IPS-NIHi11 (cell line): ENCODE results near the gene MINK1.

Source experiments
- DNase-seq: peaks from one replicate; pipeline ENCODE4 v3.0.0; 2012; ENCODE audit warnings: mixed read lengths, low spot score

MINK1 gene

GRCh38 chr17:4833178-4833940, at the start of gene MINK1:
Gene MINK1 (plus strand): TSS chr17:4833340. CDS start chr17:4833584, 244 bp downstream.
- DNase-seq: peak; percentile 98

- DNase-seq: no peak
Measured at GRCh38 chr17:4785311-4786105, 47.6 kb upstream of the MINK1 start.

GRCh38 chr17:4786106-4786511, 47.0 kb upstream of the MINK1 start, which contains the start of gene VMO1:
Gene VMO1 (minus strand): TSS chr17:4786364. CDS start chr17:4786352, 12 bp downstream.
- no peak for DNase-seq

GRCh38 chr17:4786516-4786915, 46.6 kb upstream of the MINK1 start:
- DNase-seq: no peak

GRCh38 chr17:4788159-4788806, 44.9 kb upstream of the MINK1 start:
- DNase-seq: no peak

- DNase-seq: no peak
Measured at GRCh38 chr17:4788807-4789700, 44.1 kb upstream of the MINK1 start, which contains the start of gene GLTPD2. Gene GLTPD2 (plus strand): TSS chr17:4788964. CDS start chr17:4789012, 48 bp downstream.

- DNase-seq: no peak
Measured at GRCh38 chr17:4789701-4789950, 43.5 kb upstream of the MINK1 start.

- peak; percentile 90 for DNase-seq
Measured at GRCh38 chr17:4789951-4790704, 43.0 kb upstream of the MINK1 start.

- no peak for DNase-seq
Measured at GRCh38 chr17:4790705-4791088, 42.4 kb upstream of the MINK1 start.

GRCh38 chr17:4795168-4795567, 38.0 kb upstream of the MINK1 start:
- DNase-seq: no peak

- peak; percentile 78 for DNase-seq
Measured at GRCh38 chr17:4796552-4796920, 36.6 kb upstream of the MINK1 start.

- DNase-seq: no peak
Measured at GRCh38 chr17:4800462-4801196, 32.5 kb upstream of the MINK1 start.

- no peak for DNase-seq
Measured at GRCh38 chr17:4802228-4802627, 30.9 kb upstream of the MINK1 start, which contains the start of gene C17orf114. Gene C17orf114 (minus strand): TSS chr17:4802328.

GRCh38 chr17:4806456-4806776, 26.7 kb upstream of the MINK1 start:
- DNase-seq: no peak

- DNase-seq: peak; percentile 100
Measured at GRCh38 chr17:4806777-4807604, 26.1 kb upstream of the MINK1 start, which contains the start of gene PLD2. Gene PLD2 (plus strand): TSS chr17:4807152. CDS start chr17:4807773, 621 bp downstream.

GRCh38 chr17:4807605-4808377, 25.3 kb upstream of the MINK1 start:
- DNase-seq: no peak

- no peak for DNase-seq
Measured at GRCh38 chr17:4808378-4808767, 24.8 kb upstream of the MINK1 start.

- no peak for DNase-seq
Measured at GRCh38 chr17:4810696-4811290, 22.3 kb upstream of the MINK1 start.
